Measurements from ENCODE around the gene SLC22A14. TPM values are rescaled to one million over a fixed set of nuclear protein-coding genes. Genes with fewer than 3 reads are reported as not detected.
"Not testable (repeated sequence)": the region's sequence is repeated elsewhere in the genome, so short reads cannot be mapped to it uniquely, and the experiment has no call there.

The SLC22A14 gene
- total RNA-seq, 1 donor from 2014 or later: not detected

DNA sequence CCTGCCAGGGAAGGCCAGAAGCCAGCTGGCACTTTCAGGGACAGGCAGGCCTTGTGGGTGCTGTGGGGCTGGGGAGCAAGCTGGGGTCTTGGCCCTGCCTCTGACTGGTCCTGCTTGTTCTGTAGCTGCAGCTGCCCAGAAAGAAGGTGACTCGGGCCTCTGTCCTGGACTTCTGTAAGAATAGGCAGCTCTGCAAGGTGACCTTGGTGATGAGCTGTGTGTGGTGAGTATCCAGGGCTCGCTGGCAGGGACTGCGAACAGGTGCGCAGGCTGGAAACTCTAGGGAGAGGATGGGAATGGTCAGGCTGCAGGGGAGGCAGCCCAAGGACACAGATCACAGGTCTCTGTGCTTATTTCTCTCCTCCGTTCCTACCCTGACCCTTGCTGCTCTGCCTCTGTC, 31.2 kb downstream of the SLC22A14 start:
- intact Hi-C loops (cut with micrococcal nuclease): no loop called here

DNA sequence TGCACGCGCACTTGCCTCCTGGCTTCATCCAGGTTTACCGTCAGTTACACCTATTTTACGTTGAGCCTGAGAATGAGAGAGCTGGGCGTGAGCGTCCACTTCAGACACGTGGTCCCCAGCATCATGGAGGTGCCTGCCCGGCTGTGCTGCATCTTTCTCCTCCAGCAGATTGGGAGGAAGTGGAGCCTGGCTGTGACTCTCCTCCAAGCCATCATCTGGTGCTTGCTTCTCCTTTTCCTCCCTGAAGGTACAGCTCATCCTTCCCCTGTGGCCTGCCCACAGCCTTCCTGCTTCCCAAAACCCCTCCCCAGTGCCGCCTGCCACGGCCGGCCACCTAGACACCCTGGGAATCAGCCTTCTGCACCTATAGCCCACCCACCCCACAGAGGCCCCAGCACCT, 31.6 kb downstream of the SLC22A14 start:
- intact Hi-C loops (cut with micrococcal nuclease): no loop called here

DNA sequence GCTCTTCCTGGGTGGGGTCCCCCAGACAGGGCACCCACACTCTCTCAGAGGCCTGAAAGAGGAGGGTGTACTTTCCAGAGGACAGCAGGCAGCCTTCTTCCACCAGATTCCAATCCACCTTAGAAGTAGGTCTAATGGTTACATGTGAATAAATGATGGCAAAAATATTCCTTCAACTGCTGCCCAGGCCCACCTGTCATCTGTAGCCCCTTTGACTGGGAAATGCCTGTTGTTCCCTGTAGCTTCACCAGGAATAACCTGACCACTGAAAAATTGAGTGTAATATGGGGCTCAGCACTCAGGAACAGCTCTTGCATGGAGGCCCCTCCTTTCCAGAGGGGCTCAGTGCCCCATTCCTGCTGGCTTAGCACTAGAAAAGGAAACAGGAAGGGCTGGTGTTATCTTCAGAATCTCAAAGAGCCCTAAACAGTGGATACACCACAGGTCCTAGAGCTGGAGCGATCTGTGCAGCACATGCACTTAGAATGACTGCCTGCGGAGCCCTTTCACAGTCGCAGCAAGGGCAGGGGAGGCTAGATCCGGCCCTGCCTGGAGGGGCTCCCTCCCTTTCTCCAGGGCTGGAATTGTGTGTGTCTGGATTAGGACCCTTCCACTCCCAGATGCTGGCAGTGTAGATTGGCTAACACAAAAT, 32.1 kb downstream of the SLC22A14 start:
- intact Hi-C loops (cut with micrococcal nuclease): no loop called here

DNA sequence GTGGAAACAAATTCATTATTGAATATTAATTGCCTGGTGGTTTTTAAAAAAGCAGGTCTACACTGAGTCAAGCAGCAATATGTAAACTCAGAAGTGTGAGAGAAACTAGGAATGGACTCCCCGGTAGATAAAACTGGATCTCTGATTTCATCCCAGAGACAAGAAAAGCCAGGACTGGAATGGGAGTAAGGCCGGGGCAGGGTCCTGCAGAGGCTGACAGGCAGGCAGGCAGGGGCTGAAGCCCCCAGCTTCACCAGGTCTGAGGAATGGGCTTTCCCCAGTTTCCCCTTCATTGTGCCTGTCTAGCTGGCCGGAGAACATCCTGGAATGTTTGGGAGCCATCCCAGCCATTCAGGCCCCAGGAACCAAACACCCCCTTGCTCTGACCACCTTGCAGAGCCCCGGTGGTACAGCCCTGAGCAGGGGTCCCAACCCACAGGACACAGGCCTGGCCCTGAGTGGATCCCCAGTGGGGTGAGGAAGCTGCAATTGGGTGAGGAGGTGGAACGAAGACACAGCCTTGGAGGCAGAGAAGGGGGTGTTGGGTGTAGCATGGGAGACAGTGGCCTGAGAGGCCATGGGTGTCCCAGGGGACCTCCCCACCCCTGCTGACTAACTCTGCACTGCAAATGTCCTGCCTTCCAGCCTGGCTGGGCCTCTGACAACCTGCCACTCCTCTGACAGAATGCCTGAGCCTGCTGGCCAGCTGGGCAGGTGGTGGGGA, 32.8 kb downstream of the SLC22A14 start:
- intact Hi-C loops (cut with micrococcal nuclease): no loop called here

DNA sequence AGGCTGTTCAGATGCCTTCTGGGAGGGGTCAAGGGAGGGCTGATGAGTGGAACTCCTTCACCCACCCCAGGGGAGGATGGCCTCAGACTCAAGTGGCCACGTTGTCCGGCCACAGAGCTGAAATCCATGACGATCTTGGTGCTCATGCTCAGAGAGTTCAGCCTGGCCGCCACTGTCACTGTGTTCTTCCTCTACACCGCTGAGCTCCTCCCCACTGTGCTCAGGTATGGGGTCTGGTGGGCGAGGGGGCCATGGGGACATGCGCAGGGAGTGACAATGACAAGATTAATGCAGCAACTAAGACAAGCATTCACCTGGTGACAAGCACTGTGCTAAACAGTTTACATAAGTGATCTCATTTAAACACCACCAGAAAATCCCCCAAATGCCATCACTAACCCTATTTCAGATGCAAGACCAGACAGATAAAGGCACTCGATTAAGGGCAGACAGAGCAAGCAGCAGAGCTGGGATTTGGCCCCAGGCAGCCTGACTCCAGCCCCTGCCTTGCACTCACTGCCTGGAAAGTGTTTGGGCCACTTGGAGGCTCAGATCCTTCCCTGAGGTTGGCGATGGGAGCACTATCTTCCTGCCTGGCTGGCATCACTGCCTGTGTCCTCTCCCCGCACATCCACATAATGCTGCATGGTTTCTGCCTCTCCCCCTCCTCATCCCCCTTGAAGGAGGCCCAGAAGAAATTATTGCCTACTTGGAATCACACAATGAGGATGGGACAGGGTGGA, 33.6 kb downstream of the SLC22A14 start:
- intact Hi-C loops (cut with micrococcal nuclease): no loop called here

DNA sequence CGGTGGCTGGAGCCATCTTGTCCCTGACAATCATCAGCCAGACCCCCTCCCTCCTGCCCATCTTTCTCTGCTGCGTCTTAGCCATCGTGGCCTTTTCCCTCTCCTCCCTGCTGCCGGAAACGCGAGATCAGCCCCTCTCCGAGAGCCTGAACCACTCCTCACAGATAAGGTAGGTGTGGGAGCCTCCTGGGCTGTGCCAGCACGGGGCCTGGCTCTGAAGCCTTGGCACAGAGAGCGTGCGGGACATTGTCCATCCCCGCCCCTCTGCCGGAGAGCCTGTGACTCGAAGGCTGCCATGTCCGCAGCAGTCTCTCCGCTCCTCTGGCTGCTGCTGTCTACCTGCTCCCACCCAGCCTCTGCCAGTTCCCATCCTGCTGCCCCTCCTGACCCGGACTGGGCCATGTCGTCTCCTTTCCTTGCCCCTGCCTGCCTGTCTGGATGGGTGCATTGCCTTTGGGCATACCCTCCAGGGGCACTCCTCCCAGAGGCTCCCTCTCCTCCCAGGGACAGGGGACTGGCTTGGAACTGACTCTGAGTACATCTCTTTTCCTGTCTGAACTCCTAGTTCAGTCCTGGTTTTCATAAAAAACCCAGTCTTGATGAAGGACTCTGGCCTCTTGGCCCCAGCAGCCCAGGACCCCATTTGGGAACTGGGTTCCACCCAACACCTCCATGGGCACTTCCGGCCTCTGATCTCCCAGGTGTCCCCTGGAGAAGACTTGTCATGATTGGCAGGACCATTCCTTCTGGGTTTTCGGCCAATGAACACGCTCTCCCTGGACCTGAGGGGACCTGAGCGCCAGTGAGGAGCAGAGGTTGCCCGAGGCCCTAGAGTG, 34.5 kb downstream of the SLC22A14 start:
- intact Hi-C loops (cut with micrococcal nuclease): no loop called here

DNA sequence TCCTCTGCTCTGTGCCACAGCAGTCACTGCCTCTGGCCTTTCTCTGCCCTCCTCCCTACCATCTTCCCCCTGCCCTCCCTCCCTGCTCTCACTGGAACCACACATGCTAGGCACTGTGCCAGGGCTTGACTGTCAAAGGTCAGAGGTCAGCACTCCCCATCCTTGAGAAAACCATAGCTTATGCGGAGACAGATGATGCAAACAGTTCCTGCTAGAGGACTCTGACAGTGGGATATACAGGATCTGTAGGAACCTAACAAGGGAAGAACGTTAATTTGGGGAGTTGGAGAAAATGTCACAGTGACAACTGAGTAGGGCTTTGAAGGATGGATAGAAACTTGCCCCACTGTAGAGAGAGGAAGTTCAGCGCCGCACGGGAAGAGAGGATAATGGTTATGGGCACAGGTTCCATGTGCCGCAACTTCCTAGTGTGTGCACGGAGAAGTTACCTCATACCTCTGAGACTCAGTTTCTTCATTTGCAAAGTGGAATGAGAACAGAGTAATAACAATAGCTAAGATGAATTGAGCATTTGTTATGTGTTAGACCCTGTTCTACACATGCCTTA, 35.2 kb downstream of the SLC22A14 start:
- intact Hi-C loops (cut with micrococcal nuclease): no loop called here

DNA sequence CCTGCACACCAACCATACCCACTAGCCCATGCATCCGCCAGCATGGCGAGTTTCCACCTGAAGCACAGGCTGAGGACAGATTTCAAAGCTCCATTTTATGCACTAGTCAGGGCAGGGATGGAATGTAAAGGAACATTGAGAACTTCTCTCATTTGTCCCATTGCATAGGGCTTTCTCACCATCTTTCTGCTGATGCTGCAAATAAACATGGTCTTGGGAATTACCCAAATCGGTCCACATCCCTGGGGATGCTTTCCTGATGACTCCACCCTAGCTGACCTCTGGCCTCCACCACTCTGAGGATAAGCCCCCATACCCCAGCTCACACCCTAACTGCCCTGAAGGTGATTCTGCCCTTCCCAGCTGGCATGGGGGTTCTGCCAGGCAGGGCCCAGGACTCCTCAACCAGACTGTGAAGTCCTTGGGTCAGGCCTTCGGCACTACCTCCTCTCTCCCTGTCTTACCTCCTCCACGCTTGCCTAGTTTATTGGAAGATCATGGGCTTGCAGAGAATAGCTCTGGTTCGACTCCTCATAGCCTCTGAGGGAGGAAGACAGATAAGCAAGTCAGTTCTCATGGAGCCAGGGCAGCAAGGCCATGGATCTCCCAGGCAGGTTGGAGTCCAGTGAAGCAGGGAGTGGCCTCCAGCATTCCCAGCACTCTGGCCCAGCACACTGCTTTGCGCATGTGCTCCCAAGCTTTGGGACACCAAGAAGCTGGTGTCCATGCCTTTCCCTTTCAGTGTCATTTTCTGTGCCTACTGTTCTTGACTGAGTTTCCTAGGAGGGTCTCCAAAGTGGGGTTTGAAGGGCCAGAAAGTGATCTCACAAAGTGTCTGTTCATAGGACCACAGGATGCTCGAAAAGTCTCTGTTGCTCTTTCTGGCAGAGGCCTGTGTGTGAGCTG, 36.9 kb downstream of the SLC22A14 start:
- intact Hi-C loops (cut with micrococcal nuclease): no loop called here

DNA sequence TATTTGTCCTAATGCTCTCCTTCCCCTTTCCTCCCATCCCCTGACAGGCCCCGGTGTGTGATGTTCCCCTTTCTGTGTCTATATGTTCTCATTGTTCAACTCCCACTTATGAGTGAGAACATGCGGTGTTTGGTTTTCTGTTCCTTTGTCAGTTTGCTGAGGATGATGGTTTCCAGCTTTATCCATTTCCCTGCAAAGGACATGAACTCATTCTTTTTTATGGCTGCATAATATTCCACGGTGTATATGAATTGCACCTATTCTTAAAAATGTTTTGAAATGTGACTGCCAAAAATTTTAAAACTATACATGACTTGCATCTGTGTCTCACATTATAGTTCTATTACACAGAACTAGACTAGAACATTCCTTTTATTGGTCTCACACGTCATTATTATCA, 38.5 kb downstream of the SLC22A14 start:
- intact Hi-C loops (cut with micrococcal nuclease): not testable (repeated sequence)

DNA sequence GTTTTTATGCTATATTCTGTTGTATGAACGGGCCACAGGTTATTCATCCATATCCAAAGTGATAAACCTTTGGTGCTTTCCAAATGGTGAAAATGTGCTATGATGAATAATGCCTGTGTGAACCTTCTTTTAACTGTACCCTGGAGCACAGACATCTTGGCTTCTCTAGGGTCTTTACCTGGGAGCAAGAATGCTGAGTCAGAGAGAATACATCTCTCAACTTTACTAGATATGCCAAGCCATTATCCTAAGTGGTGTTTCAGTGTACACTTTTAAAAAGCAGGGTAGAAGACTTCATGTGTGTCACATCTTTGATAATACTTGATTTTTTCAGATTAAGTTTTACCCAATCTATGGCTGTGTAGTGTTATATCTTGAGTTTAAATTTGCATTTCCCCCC, 41.0 kb downstream of the SLC22A14 start:
- intact Hi-C loops (cut with micrococcal nuclease): no loop called here

DNA sequence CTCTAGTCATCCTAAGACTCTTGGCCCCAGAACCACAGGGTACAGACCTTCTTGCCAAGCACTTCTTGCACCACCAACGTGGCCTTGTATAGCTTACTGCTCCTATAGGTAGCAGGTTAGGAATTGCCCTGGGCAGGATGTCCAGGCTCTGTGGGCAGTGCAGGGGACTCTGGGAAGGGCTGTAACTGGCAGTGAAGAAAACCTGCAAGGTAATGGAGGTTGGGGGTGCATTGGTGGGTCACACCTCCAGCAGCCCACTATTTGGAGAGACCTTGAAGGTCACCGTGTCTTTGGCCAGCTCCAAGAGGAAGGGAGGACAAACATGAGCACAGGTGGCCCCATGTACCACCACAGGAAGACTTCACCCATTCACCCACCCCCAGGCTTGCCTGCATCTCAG, 43.2 kb downstream of the SLC22A14 start:
- intact Hi-C loops (cut with micrococcal nuclease): no loop called here

DNA sequence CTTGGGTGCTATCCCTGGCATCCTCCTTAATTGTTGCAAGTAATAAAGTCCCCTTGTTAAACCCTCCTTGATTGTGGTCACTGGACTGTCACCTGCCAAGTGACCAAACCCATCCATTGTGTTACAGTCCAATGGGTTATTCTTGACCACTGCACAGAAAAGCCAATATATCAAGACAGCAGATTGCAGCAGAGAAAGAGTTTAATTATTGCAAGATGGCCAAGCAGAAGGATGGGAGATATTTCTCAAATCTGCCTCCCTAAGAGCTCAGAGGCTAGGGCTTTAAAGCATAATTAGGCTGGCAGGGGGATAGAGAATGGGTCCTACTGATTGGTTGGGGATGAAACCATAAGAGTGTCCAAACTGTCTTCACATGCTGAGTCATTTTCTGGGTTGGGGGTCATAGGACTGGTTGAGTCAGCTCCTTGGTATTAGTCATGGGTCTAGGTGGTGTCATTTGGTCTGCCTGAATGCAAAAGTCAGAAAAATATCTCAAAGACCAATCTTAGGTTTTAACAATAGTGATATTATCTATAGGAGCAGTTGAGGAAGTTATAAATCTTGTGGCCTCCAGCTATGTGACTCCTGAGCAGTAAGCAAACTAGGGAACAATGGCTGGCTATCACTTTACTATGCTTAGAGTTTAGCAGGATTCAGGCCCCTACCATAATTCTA, 45.4 kb downstream of the SLC22A14 start:
- intact Hi-C loops (cut with micrococcal nuclease): no loop called here

DNA sequence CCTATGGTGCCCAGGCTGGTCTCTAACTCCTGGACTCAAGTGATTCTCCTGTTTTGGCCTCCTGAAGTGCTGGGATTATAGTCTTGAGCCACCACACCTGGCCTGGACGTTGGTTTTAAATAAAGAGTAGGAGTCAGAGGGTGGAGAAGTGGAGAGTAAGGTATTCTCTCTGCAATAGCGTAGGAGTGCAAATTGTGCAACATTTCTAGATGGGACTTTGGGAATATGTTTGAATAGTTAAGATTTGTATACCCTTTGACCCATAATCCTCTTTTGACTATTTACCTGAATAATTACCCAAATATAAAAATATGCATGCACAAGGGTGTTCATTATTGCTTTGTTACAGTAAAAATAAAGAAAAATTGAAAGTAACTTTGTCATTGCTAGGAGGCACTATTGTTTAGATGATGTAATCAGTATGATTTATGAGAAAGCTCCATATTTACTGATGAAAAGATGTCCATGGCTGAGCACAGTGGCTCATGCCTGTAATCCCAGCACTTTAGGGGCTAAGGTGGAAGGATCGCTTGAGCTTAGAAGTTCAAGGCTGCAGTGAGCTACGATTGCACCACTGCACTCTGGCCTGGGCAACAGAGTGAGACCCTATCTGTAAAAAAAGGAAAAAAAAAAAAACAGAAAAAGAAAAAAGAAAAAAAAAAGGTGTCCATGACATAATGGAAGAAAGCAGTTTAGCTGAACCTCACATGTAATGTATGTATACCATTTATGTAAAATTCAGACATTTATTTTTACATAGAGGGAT, 49.3 kb downstream of the SLC22A14 start:
- intact Hi-C loops (cut with micrococcal nuclease): no loop called here

DNA sequence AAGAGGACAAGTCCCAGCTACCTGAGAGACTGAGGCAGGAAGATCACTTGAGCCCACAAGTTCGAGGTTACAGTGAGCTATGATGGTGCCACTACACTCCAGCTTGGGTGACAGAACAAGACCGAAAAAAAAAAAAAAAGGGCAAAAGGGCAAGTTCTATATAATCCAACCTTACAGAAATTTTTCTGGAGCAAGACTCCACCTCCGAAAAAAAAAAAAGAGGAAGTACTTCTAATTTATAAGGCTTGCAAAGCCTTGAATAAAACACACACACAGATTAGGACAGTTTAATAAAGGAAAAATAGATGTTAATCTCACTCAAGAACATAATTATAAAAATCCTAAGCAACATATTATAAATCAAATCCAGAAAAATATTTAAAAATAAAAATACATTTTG, 50.1 kb downstream of the SLC22A14 start:
- intact Hi-C loops (cut with micrococcal nuclease): no loop called here

DNA sequence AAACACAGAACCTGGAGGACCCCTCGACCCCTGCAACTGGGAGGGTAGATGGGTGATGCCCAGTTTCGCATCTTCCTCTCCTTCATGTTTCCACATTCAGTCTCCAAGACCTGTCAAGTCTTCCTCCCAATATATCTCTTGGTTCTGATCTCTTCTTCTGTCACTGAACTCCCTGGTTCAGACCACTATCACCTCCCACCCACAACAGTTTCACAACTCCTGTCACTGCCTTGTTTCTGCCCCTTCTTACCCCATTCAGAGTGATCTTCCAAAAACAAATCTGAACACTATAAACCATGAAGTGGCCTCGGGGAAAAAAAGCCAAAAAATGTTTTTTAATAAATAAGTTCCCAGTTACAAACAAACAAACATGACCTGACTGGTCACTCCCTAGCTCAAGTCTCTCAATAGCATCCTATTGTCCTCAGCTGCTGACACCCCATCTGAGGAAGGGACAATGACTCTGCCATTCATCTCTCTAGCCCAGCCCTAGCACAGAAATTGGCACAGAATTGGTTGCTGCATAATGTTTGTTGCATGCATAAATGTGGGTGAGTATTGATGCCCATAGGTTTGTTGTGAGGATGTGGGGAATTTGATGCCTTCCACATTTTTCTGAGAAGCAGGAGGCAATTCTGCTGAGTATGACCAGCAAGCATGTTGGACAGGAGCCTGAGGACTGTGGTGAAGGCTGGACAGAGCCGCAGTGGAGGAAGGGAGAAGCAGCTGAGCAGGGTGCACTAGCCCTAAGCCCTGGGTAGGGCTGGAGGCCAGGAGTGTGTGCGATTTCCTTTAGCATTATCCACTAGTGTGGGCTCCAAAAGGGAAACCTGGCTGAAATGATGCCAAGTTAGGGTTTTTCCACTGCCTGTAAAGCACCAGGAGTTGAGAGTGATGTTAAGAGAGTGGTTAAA, 52.3 kb downstream of the SLC22A14 start:
- intact Hi-C loops (cut with micrococcal nuclease): no loop called here

DNA sequence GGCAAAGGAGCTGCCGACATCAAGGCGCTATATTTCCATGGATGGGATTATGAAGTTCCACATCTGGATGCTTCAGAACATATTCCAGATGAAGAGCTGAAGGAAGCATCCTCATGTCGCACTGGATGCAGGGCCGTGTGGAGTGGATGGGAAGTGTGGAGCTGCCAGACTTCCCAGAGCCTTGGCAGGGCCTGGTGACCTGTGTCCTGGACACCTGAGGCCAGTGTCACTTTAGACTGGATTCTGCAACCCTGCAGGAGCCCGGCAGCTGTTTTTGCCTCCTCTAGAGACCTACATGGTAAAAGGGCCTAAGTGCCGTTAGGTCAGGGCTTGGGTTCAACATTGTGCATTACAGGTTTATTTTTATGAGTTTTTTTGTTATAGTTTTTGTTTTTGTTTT, 53.2 kb downstream of the SLC22A14 start:
- intact Hi-C loops (cut with micrococcal nuclease): no loop called here

DNA sequence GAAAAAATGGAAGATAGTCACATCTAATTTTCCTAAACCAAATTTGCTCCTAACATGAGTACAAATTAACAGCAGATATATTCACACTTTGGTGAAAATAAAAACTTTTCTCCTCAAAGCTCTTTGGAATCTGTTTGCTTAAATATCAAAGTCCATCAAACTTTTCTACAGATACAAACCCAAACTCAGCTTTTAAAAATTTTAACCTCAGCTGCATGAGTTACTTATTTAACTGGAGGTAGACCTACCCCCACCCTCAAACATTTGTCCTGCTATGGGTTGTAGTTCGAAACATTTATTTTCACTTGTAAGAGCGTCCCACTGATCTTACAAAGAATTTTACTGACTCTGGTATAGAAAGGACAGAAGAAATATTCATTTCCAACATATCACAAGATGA, 55.6 kb downstream of the SLC22A14 start:
- intact Hi-C loops (cut with micrococcal nuclease): no loop called here

All from T-helper 2 cell treated with Interferon-gamma antibody and Interleukin-4, amounts not matched to agents 100 ng/mL and 5 ng/mL, for 36 hours (primary cell).